Measurements from ENCODE around the gene RAD51B. TPM values are rescaled to one million over a fixed set of nuclear protein-coding genes. Genes with fewer than 3 reads are reported as not detected.

RAD51B gene
- total and polyA plus RNA-seq, 9 of the 15 experiments (the other 6 are each of a cell fraction or from before 2014, with no cell fraction given): 8.5 to 17.3 (median 11.3) TPM

DNA sequence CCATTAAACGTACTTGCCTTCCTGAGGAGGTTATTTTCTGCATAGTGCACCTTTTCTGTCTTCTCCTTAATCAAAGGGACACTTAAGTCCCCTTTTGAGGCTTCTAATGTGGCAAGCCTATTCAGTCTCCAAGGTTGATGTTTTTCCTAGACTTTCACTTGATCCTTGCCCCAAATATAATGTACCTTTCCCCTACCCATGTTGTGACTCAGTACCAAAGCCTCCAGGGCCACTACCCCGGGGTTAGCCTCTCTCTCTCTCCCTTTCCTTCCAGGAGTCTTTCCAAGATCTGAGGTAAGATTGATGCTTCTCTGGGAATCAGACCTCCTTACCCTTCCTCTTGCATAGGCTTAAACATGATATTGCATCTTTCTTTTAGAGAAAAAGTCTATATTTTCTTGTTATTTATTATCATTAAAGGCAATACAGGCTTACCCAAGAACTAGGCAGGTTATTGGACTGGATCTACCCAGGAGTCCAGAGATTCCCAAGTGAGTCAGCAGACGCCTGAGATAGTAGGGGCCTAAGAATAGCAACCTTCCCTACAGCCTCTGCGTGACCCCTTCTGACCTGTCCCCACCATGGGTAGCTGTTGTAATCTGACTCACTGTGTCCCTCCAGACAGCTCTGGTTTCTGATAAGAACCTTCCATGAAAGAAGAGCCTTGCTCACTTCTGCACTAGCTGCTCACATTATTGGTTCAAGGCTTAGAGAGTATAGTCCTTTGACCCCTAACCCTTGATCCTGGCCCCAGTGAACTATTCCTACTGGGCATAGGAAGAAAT, 800.4 kb downstream of the RAD51B start (continued):
- TF ChIP-seq, protein P1, sequence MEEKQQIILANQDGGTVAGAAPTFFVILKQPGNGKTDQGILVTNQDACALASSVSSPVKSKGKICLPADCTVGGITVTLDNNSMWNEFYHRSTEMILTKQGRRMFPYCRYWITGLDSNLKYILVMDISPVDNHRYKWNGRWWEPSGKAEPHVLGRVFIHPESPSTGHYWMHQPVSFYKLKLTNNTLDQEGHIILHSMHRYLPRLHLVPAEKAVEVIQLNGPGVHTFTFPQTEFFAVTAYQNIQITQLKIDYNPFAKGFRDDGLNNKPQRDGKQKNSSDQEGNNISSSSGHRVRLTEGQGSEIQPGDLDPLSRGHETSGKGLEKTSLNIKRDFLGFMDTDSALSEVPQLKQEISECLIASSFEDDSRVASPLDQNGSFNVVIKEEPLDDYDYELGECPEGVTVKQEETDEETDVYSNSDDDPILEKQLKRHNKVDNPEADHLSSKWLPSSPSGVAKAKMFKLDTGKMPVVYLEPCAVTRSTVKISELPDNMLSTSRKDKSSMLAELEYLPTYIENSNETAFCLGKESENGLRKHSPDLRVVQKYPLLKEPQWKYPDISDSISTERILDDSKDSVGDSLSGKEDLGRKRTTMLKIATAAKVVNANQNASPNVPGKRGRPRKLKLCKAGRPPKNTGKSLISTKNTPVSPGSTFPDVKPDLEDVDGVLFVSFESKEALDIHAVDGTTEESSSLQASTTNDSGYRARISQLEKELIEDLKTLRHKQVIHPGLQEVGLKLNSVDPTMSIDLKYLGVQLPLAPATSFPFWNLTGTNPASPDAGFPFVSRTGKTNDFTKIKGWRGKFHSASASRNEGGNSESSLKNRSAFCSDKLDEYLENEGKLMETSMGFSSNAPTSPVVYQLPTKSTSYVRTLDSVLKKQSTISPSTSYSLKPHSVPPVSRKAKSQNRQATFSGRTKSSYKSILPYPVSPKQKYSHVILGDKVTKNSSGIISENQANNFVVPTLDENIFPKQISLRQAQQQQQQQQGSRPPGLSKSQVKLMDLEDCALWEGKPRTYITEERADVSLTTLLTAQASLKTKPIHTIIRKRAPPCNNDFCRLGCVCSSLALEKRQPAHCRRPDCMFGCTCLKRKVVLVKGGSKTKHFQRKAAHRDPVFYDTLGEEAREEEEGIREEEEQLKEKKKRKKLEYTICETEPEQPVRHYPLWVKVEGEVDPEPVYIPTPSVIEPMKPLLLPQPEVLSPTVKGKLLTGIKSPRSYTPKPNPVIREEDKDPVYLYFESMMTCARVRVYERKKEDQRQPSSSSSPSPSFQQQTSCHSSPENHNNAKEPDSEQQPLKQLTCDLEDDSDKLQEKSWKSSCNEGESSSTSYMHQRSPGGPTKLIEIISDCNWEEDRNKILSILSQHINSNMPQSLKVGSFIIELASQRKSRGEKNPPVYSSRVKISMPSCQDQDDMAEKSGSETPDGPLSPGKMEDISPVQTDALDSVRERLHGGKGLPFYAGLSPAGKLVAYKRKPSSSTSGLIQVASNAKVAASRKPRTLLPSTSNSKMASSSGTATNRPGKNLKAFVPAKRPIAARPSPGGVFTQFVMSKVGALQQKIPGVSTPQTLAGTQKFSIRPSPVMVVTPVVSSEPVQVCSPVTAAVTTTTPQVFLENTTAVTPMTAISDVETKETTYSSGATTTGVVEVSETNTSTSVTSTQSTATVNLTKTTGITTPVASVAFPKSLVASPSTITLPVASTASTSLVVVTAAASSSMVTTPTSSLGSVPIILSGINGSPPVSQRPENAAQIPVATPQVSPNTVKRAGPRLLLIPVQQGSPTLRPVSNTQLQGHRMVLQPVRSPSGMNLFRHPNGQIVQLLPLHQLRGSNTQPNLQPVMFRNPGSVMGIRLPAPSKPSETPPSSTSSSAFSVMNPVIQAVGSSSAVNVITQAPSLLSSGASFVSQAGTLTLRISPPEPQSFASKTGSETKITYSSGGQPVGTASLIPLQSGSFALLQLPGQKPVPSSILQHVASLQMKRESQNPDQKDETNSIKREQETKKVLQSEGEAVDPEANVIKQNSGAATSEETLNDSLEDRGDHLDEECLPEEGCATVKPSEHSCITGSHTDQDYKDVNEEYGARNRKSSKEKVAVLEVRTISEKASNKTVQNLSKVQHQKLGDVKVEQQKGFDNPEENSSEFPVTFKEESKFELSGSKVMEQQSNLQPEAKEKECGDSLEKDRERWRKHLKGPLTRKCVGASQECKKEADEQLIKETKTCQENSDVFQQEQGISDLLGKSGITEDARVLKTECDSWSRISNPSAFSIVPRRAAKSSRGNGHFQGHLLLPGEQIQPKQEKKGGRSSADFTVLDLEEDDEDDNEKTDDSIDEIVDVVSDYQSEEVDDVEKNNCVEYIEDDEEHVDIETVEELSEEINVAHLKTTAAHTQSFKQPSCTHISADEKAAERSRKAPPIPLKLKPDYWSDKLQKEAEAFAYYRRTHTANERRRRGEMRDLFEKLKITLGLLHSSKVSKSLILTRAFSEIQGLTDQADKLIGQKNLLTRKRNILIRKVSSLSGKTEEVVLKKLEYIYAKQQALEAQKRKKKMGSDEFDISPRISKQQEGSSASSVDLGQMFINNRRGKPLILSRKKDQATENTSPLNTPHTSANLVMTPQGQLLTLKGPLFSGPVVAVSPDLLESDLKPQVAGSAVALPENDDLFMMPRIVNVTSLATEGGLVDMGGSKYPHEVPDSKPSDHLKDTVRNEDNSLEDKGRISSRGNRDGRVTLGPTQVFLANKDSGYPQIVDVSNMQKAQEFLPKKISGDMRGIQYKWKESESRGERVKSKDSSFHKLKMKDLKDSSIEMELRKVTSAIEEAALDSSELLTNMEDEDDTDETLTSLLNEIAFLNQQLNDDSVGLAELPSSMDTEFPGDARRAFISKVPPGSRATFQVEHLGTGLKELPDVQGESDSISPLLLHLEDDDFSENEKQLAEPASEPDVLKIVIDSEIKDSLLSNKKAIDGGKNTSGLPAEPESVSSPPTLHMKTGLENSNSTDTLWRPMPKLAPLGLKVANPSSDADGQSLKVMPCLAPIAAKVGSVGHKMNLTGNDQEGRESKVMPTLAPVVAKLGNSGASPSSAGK (IDR thresholded peaks at IDR 0.05): no peak
- TF ChIP-seq MCM2 (IDR thresholded peaks at IDR 0.05; ENCODE audit: low read depth): no peak
- no peak for TF ChIP-seq ZNF280B (CRISPR knock-in tag; IDR thresholded peaks at IDR 0.05)
- no peak for TF ChIP-seq GTF3C2 (IDR thresholded peaks at IDR 0.05; ENCODE audit: borderline replicate concordance, extremely low read depth, insufficient read length)
- no peak for TF ChIP-seq PRMT5 (CRISPR knock-in tag; IDR thresholded peaks at IDR 0.05)
- peak; percentile 51 for TF ChIP-seq CREM (IDR thresholded peaks at IDR 0.05; ENCODE audit: low read depth)
- TF ChIP-seq SRSF3 (IDR thresholded peaks at IDR 0.05; ENCODE audit: insufficient read depth, low read length): no peak
- no peak for TF ChIP-seq ATF6 (CRISPR knock-in tag; IDR thresholded peaks at IDR 0.05)

Measured in K562 (cell line).